SK-N-SH (cell line): ENCODE data around the gene ITM2B. TPM values are rescaled to one million over a fixed set of nuclear protein-coding genes. Genes with fewer than 3 reads are reported as not detected.

Experiments used
- CTCF ChIA-PET: fragments of 300-600, 350-600 bp; formaldehyde crosslinking; extraction: SDS; loops from one replicate; lab custom pipeline; 2021; lab: Yijun Ruan, JAX
- POLR2A ChIA-PET: fragments of 350-600 bp; sonication (Branson Sonifier 250); formaldehyde crosslinking; extraction: SDS; loops from one replicate; lab custom pipeline; 2020; ENCODE audit warnings: antibody characterized with exemption, inconsistent platforms; lab: Yijun Ruan, JAX
- DNase-seq: peaks from one replicate; pipeline ENCODE4 v3.0.0; 2012
- H2AFZ ChIP-seq: fragments of 200-600 bp; sonication (generic); 2 replicates; pipeline ENCODE4 v1.8.1; 2016; ENCODE audit warnings: antibody characterized with exemption, mild to moderate bottlenecking, low read depth
- H3F3A ChIP-seq: fragments of 200-600 bp; sonication (generic); replicated peaks from 2 replicates; pipeline ENCODE3; 2016; ENCODE audit warnings: antibody characterized with exemption, mild to moderate bottlenecking; ENCODE audit not compliant: insufficient read depth
- H3K27ac ChIP-seq, 2 experiments: fragments of 200-500 bp in 1 of 2; fragments of 200-600 bp in 1 of 2; sonication (Bioruptor generic) in 1 of 2; sonication (generic), shearing (Covaris generic) in 1 of 2; 2 replicates each; pipeline versions ENCODE4 v1.5.1 to v1.6.1; 2014 to 2016; ENCODE audit warnings: low read depth in 2 of 2, inconsistent platforms in 1 of 2, low read length in 1 of 2, mild to moderate bottlenecking in 1 of 2, mixed read lengths in 1 of 2
- H3K27me3 ChIP-seq: fragments of 200-600 bp; sonication (generic), shearing (Covaris generic); 2 replicates; pipeline ENCODE4 v1.6.1; 2016; ENCODE audit warnings: mixed run types; ENCODE audit not compliant: insufficient read depth
- H3K36me3 ChIP-seq, 2 experiments: fragments of 200-500 bp in 1 of 2; fragments of 200-600 bp in 1 of 2; sonication (Bioruptor generic) in 1 of 2; sonication (generic) in 1 of 2; replicated peaks in 1 of 2; 2 replicates each; pipeline versions ENCODE3 to v1.5.1; 2014 to 2016; ENCODE audit warnings: low read length in 1 of 2, mild to moderate bottlenecking in 1 of 2; ENCODE audit not compliant: insufficient read depth in 2 of 2, control insufficient read depth in 1 of 2
- H3K4me1 ChIP-seq, 2 experiments: fragments of 200-500 bp in 1 of 2; fragments of 200-600 bp in 1 of 2; sonication (Bioruptor generic) in 1 of 2; sonication (generic), shearing (Covaris generic) in 1 of 2; 2 replicates each; pipeline versions ENCODE4 v1.5.1 to v1.6.1; 2014 to 2016; ENCODE audit warnings: low read depth in 1 of 2, low read length in 1 of 2, mixed run types in 1 of 2; ENCODE audit not compliant: insufficient read depth in 2 of 2, control insufficient read depth in 1 of 2
- H3K4me2 ChIP-seq: fragments of 200-600 bp; sonication (generic), shearing (Covaris generic); 2 replicates; pipeline ENCODE4 v1.6.1; 2017; ENCODE audit warnings: mixed run types
- H3K4me3 ChIP-seq, 2 experiments: fragments of 200-500 bp in 1 of 2; fragments of 200-600 bp in 1 of 2; sonication (Bioruptor generic) in 1 of 2; sonication (generic), shearing (Covaris generic) in 1 of 2; 2 replicates each; pipeline versions ENCODE4 v1.5.1 to v1.8.1; 2014 to 2016; ENCODE audit warnings: low read depth in 2 of 2, inconsistent platforms in 1 of 2, low read length in 1 of 2, mild to moderate bottlenecking in 1 of 2, mixed read lengths in 1 of 2, moderate library complexity in 1 of 2
- H3K79me2 ChIP-seq: fragments of 200-600 bp; sonication (generic); 2 replicates; pipeline ENCODE4 v1.8.1; 2017; ENCODE audit warnings: mild to moderate bottlenecking; ENCODE audit not compliant: insufficient read depth
- H3K9ac ChIP-seq: fragments of 200-600 bp; sonication (generic); 2 replicates; pipeline ENCODE4 v1.6.1; 2017; ENCODE audit warnings: mixed run types
- H3K9me2 ChIP-seq: fragments of 200-600 bp; sonication (generic); 2 replicates; pipeline ENCODE4 v1.6.1; 2017; ENCODE audit warnings: mixed run types
- H3K9me3 ChIP-seq: fragments of 200-600 bp; sonication (generic); 2 replicates; pipeline ENCODE4 v1.6.1; 2017; ENCODE audit warnings: mixed run types, mild to moderate bottlenecking, moderate library complexity
- H4K20me1 ChIP-seq: fragments of 200-600 bp; sonication (generic); 2 replicates; pipeline ENCODE4 v1.6.1; 2017; ENCODE audit warnings: mild to moderate bottlenecking, mixed run types; ENCODE audit not compliant: insufficient read depth
- CHD2 ChIP-seq: fragments of 150-350 bp; IDR thresholded peaks from 2 replicates; pipeline ENCODE4 v1.6.1; 2018; ENCODE audit warnings: low read length; ENCODE audit not compliant: partially characterized antibody
- CTCF ChIP-seq: fragments of 200-600 bp; sonication (generic); IDR thresholded peaks from 2 replicates; pipeline ENCODE4 v1.6.1; 2017; ENCODE audit warnings: antibody characterized with exemption, mild to moderate bottlenecking, moderate library complexity
- EP300 ChIP-seq, 2 experiments: IDR thresholded peaks; 2 replicates each; pipeline versions ENCODE4 v1.4.0 to v1.6.1; 2012; ENCODE audit warnings: borderline replicate concordance in 1 of 2, low read depth in 1 of 2, low read length in 1 of 2
- EZH2phosphoT487 ChIP-seq: fragments of 200-600 bp; sonication (generic); IDR thresholded peaks from 2 replicates; pipeline ENCODE4 v1.6.1; 2017; ENCODE audit warnings: low read depth, mixed run types, mild to moderate bottlenecking, antibody characterized with exemption, moderate library complexity, borderline replicate concordance
- FOXJ3 ChIP-seq: sonication (generic); formaldehyde crosslinking; IDR thresholded peaks from 2 replicates; pipeline ENCODE4 v1.5.1; 2020; ENCODE audit warnings: mild to moderate bottlenecking, missing genetic modification reagents
- JUND ChIP-seq: IDR thresholded peaks from 2 replicates; pipeline ENCODE4 v1.4.0; 2012
- MAX ChIP-seq: IDR thresholded peaks from 2 replicates; pipeline ENCODE4 v1.4.0; 2012; ENCODE audit warnings: low read depth
- MEF2A ChIP-seq: IDR thresholded peaks from 2 replicates; pipeline ENCODE4 v1.4.0; 2012; ENCODE audit warnings: low read depth, borderline replicate concordance
- NRF1 ChIP-seq: IDR thresholded peaks from 2 replicates; pipeline ENCODE4 v1.6.1; 2012; ENCODE audit warnings: low read depth, mild to moderate bottlenecking, low read length
- POLR2AphosphoS5 ChIP-seq: IDR thresholded peaks from 2 replicates; pipeline ENCODE4 v1.6.1; 2012; ENCODE audit warnings: low read depth, low read length
- REST ChIP-seq: IDR thresholded peaks from 2 replicates; pipeline ENCODE4 v1.6.1; 2012; ENCODE audit warnings: mild to moderate bottlenecking, low read depth, low read length, moderate library complexity
- SIN3A ChIP-seq: IDR thresholded peaks from 2 replicates; pipeline ENCODE4 v1.6.1; 2012; ENCODE audit warnings: low read depth, mild to moderate bottlenecking, low read length, moderate library complexity, borderline replicate concordance
- SMC3 ChIP-seq: IDR thresholded peaks from 2 replicates; pipeline ENCODE4 v1.6.1; 2012; ENCODE audit warnings: low read depth, low read length, improper control_type of control experiment
- USF1 ChIP-seq: IDR thresholded peaks from 2 replicates; pipeline ENCODE4 v1.4.0; 2012; ENCODE audit warnings: low read depth, borderline replicate concordance
- USF2 ChIP-seq: fragments of 150-350 bp; IDR thresholded peaks from 2 replicates; pipeline ENCODE4 v1.6.1; 2017; ENCODE audit warnings: antibody characterized with exemption, low read length, low read depth, borderline replicate concordance
- YY1 ChIP-seq: IDR thresholded peaks from 2 replicates; pipeline ENCODE4 v1.4.0; 2012; ENCODE audit warnings: low read depth, mild to moderate bottlenecking
- ZBTB33 ChIP-seq: IDR thresholded peaks from 2 replicates; pipeline ENCODE4 v1.4.0; 2012; ENCODE audit warnings: low read depth, borderline replicate concordance
- polyA plus RNA-seq, 3 experiments: library from polyadenylated mRNA; depleted of rRNA; stranded (reverse); fragments of >200 nt; gene quantifications; 2 replicates each; pipeline ENCODE4 v1.2.3, GENCODE V29; 2012

Gene ITM2B
- polyA plus RNA-seq, 1 of the 3 experiments (the other 2 are of a cell fraction) = 184 TPM

GRCh38 chr13:48255954-48256353 lies 22.9 kb downstream of the ITM2B start (continued):
- TF ChIP-seq CTCF = no peak
- no peak for TF ChIP-seq SMC3
- TF ChIP-seq FOXJ3 (CRISPR knock-in tag) = no peak
- TF ChIP-seq NRF1 = no peak
- no peak for TF ChIP-seq MEF2A
- TF ChIP-seq, all 33 proteins: peak for 0

GRCh38 chr13:48258002-48258401 lies 25.0 kb downstream of the ITM2B start:
- Histone ChIP-seq H3K4me3 (no peak overlapping the region), H3K4me1 (no peaks in the 10 kb centered on the region), H3K27ac (no peak overlapping the region), H2AFZ (no peak overlapping the region), H3K27me3 (no peaks in the 10 kb centered on the region), H3K36me3 (peaks cover 78 to 81% of the 10 kb centered on the region in 2 experiments), H3K79me2 (peaks cover 6% of the 10 kb centered on the region; the same call in 1 of the 2 replicates), H3F3A (no peaks in the 10 kb centered on the region), H3K9me2 (no peaks in the 10 kb centered on the region), H3K9ac (no peak overlapping the region), H4K20me1 (no peaks in the 10 kb centered on the region; the same call in 1 of the 2 replicates), H3K4me2 (no peak overlapping the region), H3K9me3 (no peaks in the 10 kb centered on the region)
- CTCF ChIA-PET = interaction anchor here (0.7 kb wide), 1 partner anchor 38 kb away, joined by 3 read pairs; no protein-coding TSS in a partner anchor
- no peak for TF ChIP-seq CTCF
- no peak for TF ChIP-seq EZH2phosphoT487
- TF ChIP-seq YY1 = no peak
- TF ChIP-seq USF1 = no peak
- TF ChIP-seq JUND = no peak
- TF ChIP-seq MAX = no peak
- no peak for TF ChIP-seq SIN3A
- TF ChIP-seq ZBTB33 = no peak
- no peak for TF ChIP-seq CHD2
- no peak for TF ChIP-seq USF2
- no peak for TF ChIP-seq POLR2AphosphoS5
- no peak for TF ChIP-seq EP300 (IDR thresholded peaks at IDR 0.05; ENCODE audit: borderline replicate concordance in 1 of 2, low read depth in 1 of 2, low read length in 1 of 2)
- no peak for TF ChIP-seq REST
- POLR2A ChIA-PET = no interaction called here
- DNase-seq = no peak
